Measurements from ENCODE around the gene STAT2.

The STAT2 gene

DNA sequence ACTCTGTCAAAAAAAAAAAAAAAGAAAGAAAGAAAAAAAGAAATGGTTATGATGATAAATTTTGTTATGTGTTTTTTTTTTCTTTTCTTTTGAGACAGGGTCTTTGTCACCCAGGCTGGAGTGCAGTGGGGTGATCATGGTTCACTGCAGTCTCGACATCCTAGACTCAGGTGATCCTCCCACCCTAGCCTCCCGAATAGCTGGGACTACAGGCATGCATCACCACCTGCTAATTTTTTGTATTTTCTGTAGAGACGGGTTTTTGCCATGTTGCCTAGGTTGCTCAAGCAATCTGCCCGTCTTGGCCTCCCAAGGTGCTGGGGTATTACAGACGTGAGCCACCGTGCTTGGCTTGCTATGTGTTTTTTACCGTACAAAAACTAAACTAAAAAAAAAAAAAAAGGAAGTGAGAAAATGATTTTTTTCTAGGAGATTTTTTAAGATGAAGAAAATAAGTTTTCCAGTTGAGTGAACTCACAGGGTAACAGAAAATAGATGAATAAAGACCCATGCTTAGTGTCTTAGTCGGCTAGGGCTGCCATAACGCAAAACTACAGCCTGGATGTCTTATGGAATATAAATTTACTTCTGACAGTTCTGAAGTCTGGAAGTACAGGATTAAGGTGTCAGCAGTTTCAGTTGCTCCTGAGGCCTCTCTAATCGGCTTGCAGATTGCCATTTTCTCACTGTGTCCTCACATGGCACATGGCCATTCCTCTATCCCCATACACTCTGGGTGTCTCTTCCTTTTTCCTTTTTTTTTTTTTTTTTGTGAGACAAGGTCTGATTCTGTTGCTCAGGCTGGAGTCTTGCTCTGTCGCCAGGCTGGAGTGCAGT, 15.9 kb upstream of the STAT2 start:
- peak; percentile 77 for DNase-seq (ENCODE audit: low read depth)
- TF ChIP-seq, protein P1, sequence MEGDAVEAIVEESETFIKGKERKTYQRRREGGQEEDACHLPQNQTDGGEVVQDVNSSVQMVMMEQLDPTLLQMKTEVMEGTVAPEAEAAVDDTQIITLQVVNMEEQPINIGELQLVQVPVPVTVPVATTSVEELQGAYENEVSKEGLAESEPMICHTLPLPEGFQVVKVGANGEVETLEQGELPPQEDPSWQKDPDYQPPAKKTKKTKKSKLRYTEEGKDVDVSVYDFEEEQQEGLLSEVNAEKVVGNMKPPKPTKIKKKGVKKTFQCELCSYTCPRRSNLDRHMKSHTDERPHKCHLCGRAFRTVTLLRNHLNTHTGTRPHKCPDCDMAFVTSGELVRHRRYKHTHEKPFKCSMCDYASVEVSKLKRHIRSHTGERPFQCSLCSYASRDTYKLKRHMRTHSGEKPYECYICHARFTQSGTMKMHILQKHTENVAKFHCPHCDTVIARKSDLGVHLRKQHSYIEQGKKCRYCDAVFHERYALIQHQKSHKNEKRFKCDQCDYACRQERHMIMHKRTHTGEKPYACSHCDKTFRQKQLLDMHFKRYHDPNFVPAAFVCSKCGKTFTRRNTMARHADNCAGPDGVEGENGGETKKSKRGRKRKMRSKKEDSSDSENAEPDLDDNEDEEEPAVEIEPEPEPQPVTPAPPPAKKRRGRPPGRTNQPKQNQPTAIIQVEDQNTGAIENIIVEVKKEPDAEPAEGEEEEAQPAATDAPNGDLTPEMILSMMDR (IDR thresholded peaks at IDR 0.05; ENCODE audit: insufficient read depth, low read depth, low read length, missing control alignments), result no peak
- H3K4me3 ChIP-seq (ENCODE audit: low read depth, low read length), result peak overlapping the region; percentile 11; the same call in 1 of the 2 replicates

DNA sequence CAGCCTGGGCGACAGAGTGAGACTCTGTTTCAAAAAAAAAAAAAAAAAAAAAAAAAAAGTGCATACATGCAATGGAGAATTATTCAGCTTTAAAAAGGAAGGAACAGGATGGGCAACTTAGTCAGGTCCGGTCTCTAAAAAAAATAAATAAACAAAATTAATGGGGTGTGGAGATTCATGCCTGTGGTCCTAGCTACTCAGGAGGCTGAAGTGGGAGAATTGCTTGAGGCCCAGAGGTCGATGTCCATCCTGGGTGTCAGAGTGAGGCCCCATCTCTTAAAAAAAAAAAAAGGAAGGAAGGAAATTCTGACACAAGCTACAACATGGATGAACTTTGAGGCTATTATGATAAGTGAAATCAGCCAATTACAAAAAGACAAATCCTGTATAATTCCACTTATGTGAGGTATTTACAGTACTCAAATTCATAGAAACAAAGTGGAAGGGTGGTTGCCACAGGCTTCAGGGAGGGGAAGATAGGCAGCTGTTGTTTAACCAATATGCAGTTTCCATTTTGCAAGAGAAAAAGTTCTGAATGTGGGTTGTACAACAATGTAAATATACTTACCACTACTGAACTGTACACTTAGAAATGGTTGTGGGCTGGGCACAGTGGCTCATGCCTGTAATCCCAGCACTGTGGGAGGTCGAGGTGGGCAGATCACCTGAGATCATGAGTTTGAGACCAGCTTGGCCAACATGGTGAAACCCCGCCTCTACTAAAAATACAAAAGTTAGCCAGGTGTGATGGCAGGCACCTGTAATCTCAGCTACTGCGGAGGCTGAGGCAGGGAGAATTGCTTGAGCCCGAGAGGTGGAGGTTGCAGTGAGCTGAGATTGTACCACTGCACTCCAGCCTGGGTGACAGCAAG, 15.1 kb upstream of the STAT2 start:
- no peak for DNase-seq (ENCODE audit: low read depth)
- TF ChIP-seq, protein P1 (IDR thresholded peaks at IDR 0.05; ENCODE audit: insufficient read depth, low read depth, low read length, missing control alignments), result no peak
- H3K4me3 ChIP-seq (ENCODE audit: low read depth, low read length), result no peak overlapping the region

DNA sequence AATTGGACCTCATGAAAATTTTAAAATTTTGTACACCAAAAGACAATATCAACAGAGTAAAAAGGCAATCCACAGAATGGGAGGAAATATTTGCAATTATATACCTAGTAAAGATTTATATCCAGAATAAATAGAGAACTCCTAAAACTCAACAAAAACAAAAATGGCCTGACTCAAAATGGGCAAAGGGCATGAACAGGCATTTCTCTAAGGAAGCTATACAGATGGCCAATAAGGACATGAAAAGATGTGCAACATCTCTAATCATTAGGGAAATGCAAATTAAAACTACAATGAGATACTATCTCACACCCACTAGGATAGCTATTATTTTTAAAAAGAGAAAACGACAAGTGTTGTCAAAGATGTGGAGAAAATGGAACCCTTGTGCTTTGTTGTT, 13.6 kb upstream of the STAT2 start:
- TF ChIP-seq, protein P1 (IDR thresholded peaks at IDR 0.05; ENCODE audit: insufficient read depth, low read depth, low read length, missing control alignments), result no peak
- H3K4me3 ChIP-seq (ENCODE audit: low read depth, low read length), result no peak overlapping the region
- DNase-seq (ENCODE audit: low read depth), result no peak

DNA sequence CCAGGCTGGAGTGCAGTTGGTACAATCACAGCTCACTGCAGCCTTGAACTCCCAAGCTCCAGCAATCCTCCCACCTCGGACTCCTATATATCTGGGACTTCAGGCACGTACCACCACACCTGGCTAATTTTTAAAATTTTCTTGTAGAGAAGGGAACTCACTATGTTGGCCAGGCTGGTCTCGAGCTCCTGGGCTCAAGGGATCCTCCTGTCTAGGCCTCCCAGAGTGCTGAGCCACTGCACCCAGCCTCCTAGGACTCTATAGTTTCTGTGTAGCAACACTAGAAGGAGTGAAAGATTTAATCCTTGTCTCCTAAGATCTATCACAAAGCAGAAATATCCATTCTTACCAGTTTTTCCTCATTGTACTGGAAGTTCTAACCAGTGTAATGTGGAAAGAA, 7.0 kb upstream of the STAT2 start:
- TF ChIP-seq, protein P1 (IDR thresholded peaks at IDR 0.05; ENCODE audit: insufficient read depth, low read depth, low read length, missing control alignments), result no peak
- no peak for DNase-seq (ENCODE audit: low read depth)
- H3K4me3 ChIP-seq (ENCODE audit: low read depth, low read length), result no peak overlapping the region

DNA sequence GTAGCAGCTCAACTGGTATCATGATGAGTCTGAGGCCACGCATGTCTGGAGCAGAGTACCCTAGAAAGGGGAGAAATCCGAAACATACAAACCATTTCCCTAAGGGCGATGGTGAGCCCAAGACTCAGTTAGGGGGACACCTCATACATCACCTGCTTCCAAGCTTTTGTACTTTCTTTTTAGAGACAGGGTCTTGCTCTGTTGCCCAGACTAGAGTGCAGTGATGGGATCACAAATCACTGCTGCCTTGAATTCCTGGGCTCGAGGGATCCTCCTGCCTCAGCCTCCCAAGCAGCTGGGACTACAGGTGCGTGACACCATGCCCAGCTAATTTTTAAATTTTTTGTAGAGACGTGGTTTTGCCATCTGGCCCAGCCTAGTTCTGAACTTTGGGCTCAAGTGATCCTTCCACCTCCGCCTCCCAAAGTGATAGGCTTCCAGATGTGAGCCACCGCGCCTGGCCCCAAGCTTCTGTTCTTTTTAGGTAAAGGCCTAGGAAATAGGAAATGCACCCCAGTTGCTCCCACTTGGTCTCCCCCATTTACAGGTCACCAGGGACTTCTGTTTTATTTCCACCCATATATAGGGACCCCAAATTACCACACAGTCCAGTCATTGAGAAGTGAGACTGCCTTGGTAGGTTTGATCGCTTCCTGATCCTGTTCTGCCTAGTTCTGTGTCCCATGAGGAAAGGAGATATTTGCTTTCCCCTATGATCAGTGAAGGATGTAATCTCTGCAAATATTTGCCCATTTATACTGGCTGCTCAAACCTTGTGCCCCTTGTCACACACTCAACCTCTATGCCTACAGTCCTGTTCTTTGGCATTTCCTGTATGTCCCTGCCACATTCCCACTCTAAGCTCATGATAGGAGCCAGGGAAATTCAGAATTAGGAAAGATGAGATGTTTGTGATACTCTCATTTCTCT, 2.5 kb upstream of the STAT2 start, which contains the start of gene APOF:
APOF (minus strand) TSS at position 728 of the 930 bp plus-strand sequence; CDS start at position 616, 112 bp downstream.
- no peak within 1 kb of the TSS for H3K4me3 ChIP-seq (ENCODE audit: low read depth, low read length)
- TF ChIP-seq, protein P1 (IDR thresholded peaks at IDR 0.05; ENCODE audit: insufficient read depth, low read depth, low read length, missing control alignments), result no peak

DNA sequence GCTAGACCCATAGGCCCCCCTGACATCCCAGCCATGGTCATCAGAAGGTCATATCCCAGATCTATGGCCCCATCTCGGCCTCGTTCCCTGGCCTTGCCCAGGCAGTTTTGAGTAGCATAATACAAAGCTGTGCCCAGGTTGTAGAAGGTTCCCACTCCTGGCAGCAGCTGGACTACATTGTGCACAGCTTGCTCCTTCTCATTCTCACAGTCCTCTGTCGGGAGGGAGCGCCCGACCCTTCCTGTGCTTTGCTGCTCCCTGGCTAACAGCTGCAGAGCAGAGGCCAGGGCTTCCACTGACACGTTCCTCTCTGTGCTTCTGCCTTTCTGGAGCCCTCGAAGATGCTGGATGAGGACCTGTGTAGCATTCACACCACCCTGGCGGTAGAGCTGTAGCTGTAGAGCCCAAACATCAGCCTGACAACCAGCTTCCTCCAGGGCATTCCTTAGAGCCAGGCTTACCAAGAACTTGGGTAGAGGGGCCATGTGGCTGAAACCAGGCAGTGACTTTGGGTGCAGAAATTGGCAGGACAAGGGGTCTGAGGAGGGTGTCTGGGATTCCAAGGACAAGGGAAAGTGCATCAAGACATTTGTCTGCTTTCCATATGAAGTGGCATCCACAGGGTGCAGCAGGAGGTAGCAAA, 1.7 kb upstream of the STAT2 start:
- DNase-seq (ENCODE audit: low read depth), result no peak
- TF ChIP-seq, protein P1 (IDR thresholded peaks at IDR 0.05; ENCODE audit: insufficient read depth, low read depth, low read length, missing control alignments), result no peak
- no peak overlapping the region for H3K4me3 ChIP-seq (ENCODE audit: low read depth, low read length)

More for the DNA sequence above, 2.5 kb upstream of the STAT2 start, which contains the start of gene APOF:
- no peak for DNase-seq (ENCODE audit: low read depth)

All from GM12865 (cell line).